ACHN (cell line): Measurements from ENCODE around the gene NEIL1.

Source experiments
- DNase-seq: peaks from one replicate; pipeline ENCODE4 v3.0.0-alpha.2; 2015
- in situ Hi-C: cut with HindIII; loops from 2 replicates; pipeline ENCODE4 v1.10.0; 2017; ENCODE audit warnings: low sequenced_read_pairs, low pct_ligation_motif_present, low pct_unique_long_range_greater_than_20kb

Gene NEIL1

GRCh38 chr15:75350601-75351361, 3.9 kb downstream of the NEIL1 start:
- in situ Hi-C loops: no loop called here

DNA sequence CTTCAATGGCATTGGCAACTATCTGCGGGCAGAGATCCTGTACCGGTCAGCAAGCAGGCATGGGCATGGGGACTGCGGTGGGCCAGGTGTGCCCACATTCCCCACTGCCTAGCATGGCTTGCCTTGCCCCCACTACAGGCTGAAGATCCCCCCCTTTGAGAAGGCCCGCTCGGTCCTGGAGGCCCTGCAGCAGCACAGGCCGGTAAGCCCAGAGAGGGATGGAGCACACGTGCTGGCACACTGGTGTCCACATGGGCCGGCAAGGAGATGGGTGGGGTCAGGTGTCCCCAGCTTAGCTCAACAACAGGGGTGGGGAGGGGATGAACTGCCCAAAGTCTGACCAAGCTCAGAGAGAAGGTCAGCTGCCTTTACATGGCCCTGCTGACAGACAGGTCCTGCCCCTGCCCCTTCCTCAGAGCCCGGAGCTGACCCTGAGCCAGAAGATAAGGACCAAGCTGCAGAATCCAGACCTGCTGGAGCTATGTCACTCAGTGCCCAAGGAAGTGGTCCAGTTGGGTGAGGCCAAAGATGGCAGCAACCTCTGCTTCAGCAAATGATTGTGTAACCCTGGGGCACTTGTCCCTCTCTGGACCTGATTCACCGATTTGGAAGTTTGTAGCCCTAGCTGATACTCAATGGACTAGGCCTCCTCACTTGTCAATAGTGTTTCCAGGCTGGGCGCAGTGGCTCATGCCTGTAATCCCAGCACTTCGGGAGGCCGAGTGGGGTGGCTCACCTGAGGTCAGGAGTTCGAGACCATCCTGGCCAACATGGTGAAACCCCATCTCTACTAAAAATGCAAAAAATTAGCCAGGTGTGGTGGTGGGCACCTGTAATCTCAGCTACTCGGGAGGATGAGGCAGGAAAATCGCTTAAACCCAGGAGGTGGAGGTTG, 5.6 kb downstream of the NEIL1 start:
- DNase-seq: no peak
- in situ Hi-C loops: no loop called here

More at GRCh38 chr15:75350601-75351361, 3.9 kb downstream of the NEIL1 start:
- no peak for DNase-seq

- in situ Hi-C loops: no loop called here
- no peak for DNase-seq
Measured at GRCh38 chr15:75353604-75354003, 6.8 kb downstream of the NEIL1 start.

GRCh38 chr15:75354454-75354853, 7.6 kb downstream of the NEIL1 start:
- in situ Hi-C loops: no loop called here
- DNase-seq: no peak

DNA sequence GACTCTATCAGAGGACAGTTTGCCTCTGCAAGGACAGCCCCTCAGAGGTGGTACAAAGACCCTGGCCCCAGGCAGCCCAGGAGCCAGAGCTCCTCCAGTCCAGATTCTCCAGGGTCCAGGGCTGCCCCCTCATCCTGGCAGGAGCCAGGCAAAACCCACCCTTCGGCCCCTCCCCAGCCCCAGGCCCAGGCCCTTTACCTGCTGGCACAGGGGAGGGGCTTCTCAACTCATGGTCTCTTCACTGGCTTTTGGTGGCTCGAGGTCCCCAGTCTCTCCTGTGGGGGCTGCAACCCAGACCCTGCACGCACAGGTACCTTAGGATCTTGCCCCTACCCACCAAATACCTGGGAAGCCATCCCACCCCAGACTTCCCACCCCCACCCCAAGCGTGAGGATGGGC, 8.5 kb downstream of the NEIL1 start:
- in situ Hi-C loops: no loop called here

GRCh38 chr15:75356006-75356405, 9.2 kb downstream of the NEIL1 start:
- in situ Hi-C loops: no loop called here
- no peak for DNase-seq

More for the DNA sequence above, 8.5 kb downstream of the NEIL1 start:
- DNase-seq: no peak

DNA sequence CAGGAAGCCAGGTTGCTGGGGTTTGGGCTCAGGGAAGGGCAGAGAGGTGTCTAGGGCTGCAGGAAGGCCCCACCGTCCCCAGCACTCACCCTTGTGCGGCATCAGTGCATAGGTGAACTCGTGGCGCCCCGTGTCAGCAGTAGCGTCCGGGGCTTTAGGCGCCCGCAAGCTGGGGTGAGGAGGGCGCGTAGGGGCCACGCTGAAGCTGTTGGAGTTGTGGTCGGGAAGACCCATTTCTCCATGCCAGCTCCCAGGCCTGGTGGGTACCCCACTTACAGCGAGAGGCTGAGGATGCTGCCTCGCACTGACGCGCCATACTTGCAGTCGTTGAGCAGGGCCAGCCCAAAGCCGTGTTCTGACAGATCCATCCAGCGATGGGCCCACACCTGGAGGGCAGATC, 9.7 kb downstream of the NEIL1 start:
- in situ Hi-C loops: no loop called here
- no peak for DNase-seq

DNA sequence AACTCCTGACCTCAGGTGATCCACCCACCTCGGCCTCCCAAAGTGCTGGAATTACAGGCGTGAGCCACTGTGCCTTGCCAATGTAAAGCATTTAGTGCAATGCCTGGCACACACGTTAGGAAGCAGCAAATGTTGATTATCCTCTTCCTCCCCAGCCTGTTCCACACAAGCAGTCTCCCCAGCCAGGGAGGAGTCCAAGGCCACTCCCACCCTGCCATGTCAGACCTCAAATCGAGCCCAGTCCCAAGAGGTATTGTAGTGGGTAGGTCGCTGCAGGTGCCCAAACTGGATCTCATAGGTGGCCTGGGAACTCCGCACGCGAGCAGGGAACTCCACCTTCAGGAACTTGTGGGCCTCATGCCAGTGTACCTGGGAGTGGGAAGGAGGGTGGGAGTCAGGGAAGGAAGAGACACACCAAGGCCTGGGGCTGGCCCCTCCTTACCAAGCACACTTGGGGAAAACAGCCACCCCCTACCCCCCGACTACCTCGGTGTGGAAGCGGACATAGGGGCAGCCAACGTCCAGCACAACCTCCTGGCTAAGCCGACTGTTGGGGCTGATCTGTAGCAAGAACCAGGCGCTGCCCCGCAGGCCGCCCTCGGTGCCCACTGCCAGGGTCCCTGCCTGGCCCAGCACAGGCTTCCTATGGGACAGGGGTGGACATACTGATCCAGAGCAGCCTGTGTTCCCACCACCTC, 11.3 kb downstream of the NEIL1 start:
- in situ Hi-C loops: no loop called here
- DNase-seq: no peak

GRCh38 chr15:75358771-75359536, 12.1 kb downstream of the NEIL1 start:
- in situ Hi-C loops: no loop called here
- no peak for DNase-seq

DNA sequence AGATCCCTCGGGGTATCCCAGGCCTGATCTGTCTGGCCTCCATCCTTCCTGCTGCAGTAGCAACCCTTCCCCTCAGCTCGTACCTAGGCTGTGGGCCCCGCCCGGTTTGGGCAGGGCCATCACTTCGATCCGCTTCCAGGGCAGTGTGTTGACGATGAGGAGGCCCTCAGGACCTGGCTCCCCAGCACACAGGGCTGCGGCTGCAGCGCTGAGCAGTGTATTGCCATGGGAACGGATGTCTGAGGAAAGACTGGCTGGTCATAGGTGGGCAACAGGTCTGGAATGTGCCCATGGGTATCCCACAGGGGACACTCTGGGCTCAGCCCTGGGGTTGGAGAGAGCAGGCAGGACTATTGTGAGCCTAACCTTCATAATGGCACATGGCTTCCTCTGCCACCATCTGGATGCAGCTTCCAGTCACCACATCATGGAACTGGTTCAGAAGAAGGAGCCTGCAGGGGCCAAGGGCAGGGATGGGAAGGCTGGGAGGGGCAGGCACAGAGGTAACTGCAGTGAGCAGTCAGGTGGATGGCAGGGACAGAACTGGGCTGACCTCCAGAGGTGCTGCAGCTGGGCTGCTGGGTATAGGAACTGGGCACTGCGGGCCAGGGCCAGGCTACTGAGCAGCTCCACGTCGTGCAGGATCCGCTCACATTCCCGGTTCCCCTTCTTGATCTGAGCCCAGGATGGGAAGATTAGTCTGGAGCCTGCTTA, 12.9 kb downstream of the NEIL1 start:
- DNase-seq: no peak
- in situ Hi-C loops: no loop called here

DNA sequence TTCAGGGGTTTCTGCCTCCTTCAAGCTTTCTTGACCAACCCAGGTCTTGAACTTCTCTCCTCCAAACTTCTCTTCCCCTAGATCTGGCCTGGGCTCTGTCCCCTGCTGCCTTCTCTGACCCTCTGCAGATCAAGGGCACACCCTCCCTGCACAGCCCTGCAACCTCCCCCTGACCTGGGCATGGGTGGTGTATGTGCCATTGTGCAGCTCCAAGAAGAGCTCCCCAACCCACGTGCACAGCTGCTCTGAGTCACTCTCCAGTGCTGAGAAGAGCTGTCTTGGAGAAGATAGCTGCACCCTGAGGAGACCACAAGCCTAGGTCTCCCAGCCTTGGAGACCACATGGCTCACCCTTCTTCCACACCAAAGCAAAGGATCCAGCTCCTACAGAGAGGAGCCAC, 13.6 kb downstream of the NEIL1 start:
- in situ Hi-C loops: no loop called here
- no peak for DNase-seq

GRCh38 chr15:75360856-75361255, 14.0 kb downstream of the NEIL1 start:
- no peak for DNase-seq
- in situ Hi-C loops: no loop called here

DNA sequence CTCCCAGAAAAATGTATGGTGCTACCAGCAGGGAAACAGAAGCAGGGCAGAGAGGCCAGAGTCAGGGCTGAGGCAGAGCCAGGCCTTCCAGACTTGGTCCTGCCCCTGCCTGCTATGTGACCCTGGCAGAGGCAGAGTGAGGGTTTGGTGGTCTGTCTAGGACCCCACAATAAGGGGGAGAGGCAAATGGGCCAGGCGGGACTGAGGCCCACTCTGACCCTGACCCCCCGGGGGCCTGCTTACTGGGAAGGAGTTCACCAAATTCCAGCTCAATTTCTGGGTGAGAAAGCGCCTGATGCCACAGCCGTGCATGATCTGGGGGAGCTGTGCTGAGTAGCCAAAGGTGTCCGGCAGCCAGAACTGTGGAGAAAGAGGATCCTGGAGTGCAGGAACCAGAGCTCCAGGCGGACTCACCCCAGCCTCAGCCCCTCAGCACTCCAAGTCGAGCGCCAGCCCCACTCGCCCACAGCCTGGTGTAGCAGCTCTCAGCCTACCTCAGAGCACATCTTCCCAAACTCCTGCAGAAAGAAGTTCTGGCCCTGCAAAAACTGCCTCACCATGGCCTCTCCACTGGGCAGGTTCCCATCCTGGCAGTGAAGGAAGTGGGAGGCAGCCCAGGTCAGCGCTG, 14.6 kb downstream of the NEIL1 start:
- no peak for DNase-seq
- in situ Hi-C loops: no loop called here

DNA sequence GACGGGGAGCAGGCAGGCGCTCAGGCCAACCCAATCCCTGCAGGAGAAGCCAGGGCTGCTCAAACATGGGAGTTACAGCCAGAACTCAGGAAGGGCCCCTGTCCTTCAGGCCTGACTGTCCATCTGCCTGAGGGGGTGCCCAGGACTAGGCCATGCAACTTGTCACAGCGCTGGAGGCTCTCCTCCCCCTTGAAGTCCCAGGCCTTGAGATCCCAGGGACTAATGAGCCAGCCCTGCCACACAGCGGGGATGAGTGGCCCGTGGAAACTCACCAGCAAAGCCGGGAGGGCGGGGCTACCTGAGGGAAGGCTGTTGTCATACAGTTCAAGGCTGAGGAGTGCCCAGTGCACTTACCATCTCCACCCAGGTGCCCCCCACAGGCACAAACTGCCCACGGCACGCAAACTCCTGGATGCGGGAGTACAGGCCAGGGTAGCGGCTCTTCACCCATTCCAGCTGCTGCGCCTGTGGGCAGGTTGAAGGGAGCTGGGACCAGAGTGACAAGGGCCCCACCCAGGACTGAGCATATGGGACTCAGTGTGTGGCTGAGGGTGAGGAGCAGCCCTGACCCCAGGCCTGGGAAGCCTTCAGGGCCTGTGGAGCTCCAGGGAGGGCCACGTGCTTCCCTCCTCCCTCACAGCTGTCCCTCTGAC, 15.3 kb downstream of the NEIL1 start:
- in situ Hi-C loops: no loop called here

GRCh38 chr15:75362642-75363249, 15.9 kb downstream of the NEIL1 start:
- in situ Hi-C loops: no loop called here
- DNase-seq: no peak

More for the DNA sequence above, 15.3 kb downstream of the NEIL1 start:
- no peak for DNase-seq

DNA sequence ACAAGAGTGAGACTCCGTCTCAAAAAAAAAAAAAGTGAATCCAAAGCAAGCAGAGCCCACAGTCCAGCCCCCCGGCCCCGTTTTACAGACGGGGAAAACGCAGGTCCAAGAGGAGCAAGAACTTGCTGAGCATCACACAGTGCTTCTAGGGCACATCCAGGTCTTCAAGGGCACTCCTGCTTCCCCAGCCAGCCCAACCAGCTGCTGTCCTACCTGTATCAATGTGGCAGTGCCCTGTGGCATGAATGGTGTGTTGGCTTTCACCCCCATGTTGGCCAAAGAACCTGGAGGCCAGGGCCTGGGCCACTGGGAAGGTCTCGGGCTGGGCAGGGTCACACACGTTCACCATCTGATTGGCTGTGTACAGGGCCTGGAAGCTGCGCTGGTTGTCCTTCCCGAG, 16.9 kb downstream of the NEIL1 start:
- in situ Hi-C loops: no loop called here
- DNase-seq: no peak

DNA sequence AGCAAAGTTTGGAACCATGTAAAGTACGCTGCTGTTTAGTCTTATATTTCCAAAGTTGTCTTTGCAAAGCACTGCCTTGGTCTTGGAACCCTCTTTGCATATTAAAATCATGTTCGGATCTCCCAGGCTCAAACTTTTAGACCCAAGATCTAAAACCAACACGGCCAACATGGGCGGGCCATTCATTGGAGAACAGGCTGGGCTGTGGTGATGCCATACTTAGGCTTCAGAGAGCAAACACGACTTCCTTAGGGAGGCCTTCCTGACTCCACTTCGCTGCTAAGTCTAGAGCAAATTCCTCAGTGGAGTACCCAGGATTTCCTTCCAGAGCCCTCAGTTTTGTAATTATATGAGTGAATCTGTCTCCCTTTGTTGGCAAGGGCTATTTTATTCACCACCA, 18.0 kb downstream of the NEIL1 start:
- in situ Hi-C loops: no loop called here
- no peak for DNase-seq
